HG03139 (cell line): ENCODE data around the gene GRB7.
A peak's percentile ranks its signal among the peaks of the same experiment; 100 is the strongest.

ENCODE experiments used
- ATAC-seq: cut with Tn5 transposase; IDR thresholded peaks from one replicate; pipeline ENCODE4 v1.9.1; 2021; ENCODE audit not compliant: unreplicated experiment

Gene GRB7

GRCh38 chr17:39769974-39770587 lies 32.3 kb downstream of the GRB7 start:
- peak; percentile 47 for ATAC-seq

- no peak for ATAC-seq
Measured at GRCh38 chr17:39772415-39772814, 34.7 kb downstream of the GRB7 start.

- ATAC-seq, result no peak
Measured at GRCh38 chr17:39772987-39773934, 35.5 kb downstream of the GRB7 start.

GRCh38 chr17:39774047-39774446 lies 36.3 kb downstream of the GRB7 start:
- no peak for ATAC-seq

- no peak for ATAC-seq
Measured at GRCh38 chr17:39775031-39775430, 37.3 kb downstream of the GRB7 start.

- ATAC-seq, result no peak
Measured at GRCh38 chr17:39776252-39776651, 38.5 kb downstream of the GRB7 start.

- ATAC-seq, result no peak
Measured at GRCh38 chr17:39777534-39778365, 40.0 kb downstream of the GRB7 start.

- ATAC-seq, result no peak
Measured at GRCh38 chr17:39781031-39781860, 43.5 kb downstream of the GRB7 start.

- no peak for ATAC-seq
Measured at GRCh38 chr17:39781861-39782213, 44.1 kb downstream of the GRB7 start.

- ATAC-seq, result no peak
Measured at GRCh38 chr17:39782481-39782880, 44.7 kb downstream of the GRB7 start.

- ATAC-seq, result no peak
Measured at GRCh38 chr17:39782980-39783379, 45.2 kb downstream of the GRB7 start.

GRCh38 chr17:39787041-39787440 lies 49.3 kb downstream of the GRB7 start:
- ATAC-seq, result no peak

- no peak for ATAC-seq
Measured at GRCh38 chr17:39787743-39788484, 50.2 kb downstream of the GRB7 start.

GRCh38 chr17:39791111-39791992 lies 53.6 kb downstream of the GRB7 start:
- ATAC-seq, result no peak

GRCh38 chr17:39792526-39793221 lies 54.9 kb downstream of the GRB7 start:
- no peak for ATAC-seq

GRCh38 chr17:39793301-39793872 lies 55.6 kb downstream of the GRB7 start:
- no peak for ATAC-seq

- ATAC-seq, result peak; percentile 77
Measured at GRCh38 chr17:39794249-39794970, 56.7 kb downstream of the GRB7 start.
